ENCODE data around the gene PTPRM.

PTPRM gene

DNA sequence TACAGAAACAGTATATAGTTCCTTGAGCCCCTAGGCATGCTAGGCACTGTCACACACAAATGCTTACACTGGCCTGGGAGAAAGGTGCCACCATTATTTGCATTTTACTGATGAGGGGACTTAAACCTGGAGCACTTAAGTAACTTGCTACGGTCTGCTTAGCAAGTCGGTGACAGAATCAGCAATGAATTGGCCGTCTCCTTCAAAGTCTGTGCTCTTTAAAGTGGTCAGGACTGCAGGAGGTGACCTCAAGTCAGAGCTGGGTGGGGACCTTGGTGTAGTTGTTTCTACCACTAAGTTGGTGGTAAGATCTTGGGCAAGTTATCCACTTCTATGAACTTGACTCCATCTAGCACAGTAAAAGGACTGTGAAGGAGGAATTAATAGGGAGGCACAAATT, 34.8 kb downstream of the PTPRM start:
- no peak for DNase-seq

DNA sequence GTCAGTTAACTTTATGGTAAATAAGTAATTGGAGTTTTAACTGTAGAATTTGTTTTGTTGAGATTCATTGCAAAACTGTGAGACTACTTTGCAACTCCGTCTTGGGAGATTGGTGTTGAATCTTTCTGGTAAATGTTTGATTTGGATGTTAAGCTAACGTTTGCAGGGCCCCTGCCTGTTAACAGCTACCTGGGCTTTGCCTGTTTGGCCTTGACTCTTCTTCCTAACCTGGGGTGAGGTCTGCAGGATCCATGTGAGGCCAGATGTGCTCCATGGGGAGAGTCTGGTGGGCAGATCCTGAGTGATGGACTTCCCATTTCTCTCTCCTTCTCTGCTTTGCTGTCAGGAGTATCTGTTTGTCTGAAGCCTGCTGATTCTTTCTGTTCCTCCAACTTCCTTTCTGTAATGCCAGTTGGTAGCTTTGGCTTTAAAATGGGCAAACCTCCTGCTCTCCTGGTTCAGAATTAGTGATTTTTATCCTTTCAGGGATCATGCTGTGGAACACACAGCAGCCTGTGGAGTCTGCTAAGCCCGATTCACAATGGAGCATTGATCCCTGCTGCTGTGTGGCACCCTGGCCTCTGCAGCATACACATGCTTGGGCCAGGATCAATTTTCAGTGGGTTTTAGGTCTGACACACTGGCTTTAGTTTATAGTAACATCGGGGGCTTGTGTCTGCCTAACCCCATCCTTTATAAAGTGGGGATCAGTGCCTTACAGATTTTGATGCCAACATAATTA, 36.3 kb downstream of the PTPRM start:
- DNase-seq: no peak

DNA sequence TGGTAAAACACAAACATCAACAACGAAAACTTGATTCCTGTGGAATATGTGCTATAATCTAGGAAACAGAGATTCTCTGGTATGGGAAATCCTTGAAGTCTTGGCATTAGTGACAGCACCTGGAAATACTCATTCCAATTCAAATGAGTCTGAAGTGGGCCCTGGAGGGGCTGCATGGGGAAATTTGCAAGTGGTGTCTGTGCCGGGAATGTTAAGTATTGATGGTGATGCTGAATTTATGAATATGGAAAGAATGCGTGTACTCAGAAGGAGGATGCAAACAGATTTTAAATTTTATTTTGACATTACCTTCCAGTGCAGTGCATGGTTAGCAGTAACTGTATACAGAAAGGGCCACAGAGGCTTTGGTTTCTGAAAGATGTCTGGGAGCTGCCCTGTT, 37.2 kb downstream of the PTPRM start:
- no peak for DNase-seq

DNA sequence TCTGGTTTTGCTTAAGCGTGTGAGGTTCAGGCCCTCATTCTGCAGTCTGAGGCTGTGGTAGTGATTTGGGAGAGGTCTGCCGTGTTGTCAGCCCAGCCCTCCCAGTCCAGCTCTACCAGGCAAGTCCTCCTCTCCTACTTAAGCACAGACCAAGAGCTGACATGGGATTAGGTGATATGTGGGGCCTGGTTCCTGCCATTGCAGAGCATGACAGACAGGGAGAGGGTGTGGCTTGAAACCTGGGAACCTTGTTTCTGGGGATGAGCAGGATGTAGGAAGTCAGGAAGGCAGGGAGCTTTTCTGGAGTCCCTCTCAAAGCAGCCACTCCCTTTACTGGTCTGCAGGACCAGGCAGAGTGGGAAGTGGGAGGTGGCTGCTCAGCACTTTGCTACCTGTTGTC, 38.6 kb downstream of the PTPRM start:
- no peak for DNase-seq

DNA sequence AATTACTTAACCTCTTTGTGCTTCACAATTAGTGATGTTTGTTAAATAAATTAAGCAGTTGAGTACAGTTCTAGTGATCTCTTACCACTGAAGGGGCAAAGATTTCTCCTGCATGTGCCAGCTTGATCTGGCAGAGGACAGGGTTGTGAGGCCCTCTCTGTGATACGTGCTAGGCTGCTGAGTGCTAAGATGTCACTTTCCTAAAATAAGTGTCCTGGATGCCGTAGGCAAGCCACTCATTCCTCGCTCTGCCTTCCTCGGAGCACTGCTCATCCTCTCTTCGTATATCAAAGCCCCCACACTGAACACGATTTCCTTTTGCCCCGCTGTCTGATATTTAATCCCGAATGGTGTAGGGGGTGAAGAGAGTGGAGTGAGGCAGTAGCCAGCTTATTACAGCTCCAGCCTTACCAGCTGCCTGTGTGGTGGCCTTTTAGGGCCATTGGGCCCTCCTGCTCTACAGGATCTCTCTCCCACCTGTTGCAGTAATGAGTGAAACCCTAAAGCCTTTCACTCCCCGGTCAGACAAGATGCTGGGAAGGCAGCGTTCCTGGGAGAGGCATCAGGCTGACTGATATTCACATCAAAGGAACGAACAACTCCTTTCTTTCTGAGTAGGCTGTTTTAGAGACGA, 40.5 kb downstream of the PTPRM start:
- no peak for DNase-seq

DNA sequence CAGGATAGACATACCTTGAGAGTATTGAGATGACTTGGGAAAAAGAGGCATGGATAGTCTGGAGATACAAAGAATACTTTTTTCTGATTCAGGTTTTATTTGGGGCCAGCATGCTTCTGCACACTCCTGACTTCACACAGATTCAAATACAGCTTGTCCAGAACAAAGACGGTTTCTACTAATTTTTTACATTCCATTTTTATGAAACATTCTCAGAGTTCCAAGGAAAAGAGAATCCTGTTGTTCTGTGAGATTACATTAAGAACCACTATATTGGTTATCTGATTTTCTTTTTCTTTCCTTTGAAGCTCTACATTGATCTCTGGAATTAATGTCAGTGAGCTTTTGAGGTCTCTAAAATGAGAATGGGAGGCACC, 41.0 kb downstream of the PTPRM start:
- DNase-seq: no peak

DNA sequence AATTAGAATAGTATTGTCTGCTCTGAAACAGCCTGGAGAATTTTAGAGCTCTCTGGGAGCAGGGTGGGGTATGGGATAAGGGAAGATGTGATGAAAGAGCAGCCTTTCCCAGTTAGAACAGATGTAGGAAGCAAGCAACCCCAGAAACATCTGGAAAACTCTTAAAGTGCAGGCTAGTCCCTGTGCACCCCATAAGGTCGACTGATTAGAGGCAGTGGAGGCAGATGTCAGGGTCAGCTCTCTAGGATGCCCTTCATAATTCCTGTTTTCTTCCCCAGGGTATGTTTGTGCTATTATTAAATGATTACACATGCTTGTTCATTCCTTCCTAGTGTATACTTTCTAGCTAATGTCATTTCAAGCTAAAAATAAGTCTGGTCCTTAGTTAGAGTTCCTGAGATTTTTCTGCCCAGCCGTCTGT, 41.7 kb downstream of the PTPRM start:
- no peak for DNase-seq

DNA sequence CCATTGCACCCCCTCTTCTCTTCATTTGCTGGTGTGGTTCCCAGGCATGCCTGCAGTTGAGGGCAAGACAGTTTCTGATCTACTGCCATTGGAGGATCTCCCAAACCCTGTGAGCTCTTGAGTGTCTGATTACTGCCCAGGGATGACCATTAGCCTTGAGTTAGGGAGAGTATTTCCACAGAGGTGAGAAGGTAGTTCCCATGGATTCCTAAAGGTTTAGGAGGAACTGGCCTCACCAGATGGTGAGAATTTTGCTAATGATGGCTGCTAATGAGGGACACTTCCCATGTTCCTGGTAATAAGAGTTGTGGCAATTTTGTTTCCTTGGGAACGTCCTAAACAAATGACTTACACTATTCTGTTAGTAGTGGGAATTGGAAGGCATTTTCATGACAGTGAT, 42.5 kb downstream of the PTPRM start:
- DNase-seq: no peak

DNA sequence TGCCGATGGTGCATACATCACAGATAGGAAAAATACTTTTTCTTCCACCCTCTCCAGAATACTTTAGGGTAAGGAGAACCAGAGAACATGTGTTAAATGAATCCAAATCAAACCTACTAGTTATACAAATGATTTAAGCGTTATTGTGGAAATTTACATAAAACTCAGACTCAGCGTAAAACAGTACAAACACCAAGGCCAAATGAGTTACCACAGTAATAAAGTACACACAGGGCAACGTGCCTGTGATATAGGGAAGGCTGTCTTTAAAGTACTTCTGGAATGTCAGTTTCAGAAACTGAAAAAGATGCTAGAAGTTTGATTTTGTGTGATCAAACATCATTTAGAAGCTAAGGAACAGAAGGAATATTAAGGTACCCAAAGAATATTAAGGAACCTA, 46.9 kb downstream of the PTPRM start:
- DNase-seq: no peak

DNA sequence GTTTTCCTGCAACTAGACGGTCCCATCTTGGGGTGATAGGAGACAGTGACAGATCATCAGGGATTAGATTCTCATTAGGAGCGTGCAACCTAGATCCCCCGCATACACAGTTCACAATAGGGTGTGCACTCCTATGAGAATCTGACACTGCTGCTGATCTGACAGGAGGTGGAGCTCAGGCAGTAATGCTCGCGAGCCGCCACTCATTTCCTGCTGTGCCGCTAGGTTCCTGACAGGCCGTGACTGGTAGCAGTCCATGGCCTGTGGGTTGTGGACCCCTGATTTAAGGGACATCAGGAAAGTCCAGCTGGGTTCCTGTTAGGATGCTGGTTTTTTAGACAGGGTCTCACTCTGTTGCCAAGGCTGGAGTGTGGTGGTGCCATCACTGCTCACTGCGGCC, 48.7 kb downstream of the PTPRM start:
- no peak for DNase-seq

DNA sequence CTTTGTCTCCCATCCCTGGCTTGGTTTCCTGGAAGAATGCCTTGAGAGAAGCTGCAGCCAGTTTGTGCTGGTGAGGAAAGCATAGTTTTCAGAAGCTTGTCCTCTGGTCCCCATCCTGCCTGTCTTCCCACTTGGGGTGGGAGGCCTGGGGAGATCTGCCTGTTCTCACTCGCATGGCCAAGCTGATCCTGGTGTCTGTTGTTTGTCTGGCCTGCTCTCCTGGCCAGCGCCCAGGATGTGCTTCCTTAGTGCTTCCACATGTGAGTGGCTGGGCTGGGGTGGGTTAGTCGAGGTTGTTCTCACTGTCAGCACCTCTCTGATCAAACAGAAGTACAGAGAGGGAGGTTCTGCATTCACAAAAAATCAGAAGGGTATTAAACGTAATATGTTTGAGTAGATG, 49.5 kb downstream of the PTPRM start:
- no peak for DNase-seq

DNA sequence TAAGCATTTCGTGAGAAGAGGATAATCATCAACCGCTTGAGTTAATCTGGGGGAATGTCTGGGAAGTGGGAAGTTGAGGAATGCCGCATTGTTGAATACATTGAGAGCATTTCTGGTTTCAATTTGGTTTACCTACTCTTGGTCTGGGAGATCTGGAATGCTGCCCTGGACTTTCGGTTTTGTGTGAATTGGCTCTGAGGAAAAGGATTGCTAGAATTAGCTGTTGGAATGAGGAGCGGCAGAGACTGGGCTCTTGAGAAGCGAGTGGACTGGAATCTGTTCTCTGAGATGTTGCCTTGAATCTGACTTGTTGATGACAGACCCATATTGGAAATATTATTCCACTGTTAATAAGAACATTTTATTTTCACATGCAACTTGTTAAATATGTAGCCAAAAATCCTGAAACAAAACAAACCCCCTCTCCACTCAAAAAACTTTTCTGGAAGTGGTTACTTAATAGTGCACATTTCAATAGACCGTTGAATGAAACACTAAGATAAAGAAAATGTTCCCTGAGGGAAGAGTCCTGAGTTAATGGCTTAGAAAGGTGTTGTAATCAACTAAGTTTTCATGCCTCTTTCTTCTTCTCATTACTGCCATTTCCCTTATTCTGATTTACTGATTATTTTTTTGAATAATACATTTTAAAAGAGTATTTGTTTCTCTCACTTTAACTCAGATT, 50.8 kb downstream of the PTPRM start:
- no peak for DNase-seq

DNA sequence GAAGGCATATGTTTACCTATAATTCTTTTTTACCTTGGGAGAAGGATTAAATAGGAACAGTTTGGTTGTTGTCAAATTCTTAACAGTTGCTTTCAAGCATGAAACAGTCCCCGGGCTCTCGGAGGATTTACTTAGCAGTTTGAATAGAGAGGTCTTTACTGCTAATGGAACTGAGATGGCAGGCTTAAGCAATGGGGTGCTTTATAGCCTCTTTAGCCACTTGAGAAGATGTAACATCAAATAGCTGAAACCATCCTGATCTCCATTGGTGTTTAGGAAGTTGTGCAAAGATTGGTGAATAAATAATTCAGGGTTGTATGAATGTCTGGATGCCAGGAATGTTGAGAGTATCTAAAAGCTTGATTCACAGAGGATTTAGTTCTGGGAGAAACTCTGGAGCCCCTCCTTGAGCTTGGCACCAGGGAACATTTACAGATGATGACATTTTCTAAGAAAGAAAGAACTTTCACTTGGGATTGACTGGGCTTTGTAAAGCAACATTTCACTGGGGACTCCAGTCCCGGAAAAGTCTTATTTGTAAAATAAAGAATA, 51.9 kb downstream of the PTPRM start:
- peak; percentile 5 for DNase-seq

DNA sequence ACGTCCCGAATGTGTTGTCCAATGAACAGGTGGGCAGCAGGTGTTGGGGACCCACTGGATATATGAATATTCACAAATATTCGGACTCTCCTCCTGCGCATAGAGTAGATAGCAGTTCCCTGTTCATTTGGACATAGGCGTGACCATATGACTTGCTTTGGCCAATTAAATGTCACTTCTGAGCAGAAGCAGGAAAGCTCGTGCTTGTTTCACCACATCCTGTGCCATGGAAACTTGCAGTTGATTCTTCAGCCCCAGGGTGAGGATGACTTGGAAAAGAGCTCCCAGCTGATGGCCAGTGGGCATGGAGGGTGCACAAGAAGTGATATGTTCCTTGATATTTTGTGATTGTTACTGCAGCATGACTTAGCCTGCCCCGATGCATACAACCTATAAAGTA, 52.6 kb downstream of the PTPRM start:
- no peak for DNase-seq

DNA sequence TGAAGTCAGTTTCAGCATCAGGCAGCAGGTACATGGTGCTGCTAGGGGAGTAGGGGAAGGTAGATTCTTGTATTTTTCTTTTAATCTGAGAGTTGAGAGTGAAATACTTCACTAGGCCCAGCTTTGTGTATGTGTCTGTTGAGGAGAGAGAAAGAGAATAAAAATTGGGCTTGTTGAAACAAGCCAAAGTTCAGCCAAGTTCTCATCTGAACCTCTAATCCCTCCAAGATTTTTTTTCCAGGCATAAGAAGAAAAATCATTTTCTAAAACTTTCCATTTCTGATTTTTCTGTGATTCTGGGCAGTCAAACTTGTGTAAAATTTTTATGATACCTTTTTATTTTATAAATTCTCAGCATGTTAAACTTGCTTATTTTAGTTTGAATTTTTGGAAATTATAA, 55.6 kb downstream of the PTPRM start:
- DNase-seq: no peak

DNA sequence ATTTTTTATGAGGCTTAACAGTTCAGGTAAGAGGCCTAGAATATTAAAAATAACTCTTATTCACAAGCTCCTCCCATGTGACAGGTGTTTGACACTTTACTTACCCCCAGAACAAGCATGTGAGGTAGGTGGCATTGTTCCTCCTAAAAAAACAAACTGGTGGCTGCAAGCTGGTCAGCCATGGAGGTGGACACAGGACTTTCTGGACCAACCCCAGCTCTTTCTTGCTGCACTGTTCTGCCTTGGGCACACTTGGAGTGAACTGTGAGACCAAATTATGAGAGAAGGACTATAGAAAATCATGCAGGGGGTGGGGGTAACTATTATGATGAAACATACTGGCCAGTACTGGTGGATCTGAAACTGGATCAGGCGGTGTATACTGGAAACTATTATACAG, 56.6 kb downstream of the PTPRM start:
- no peak for DNase-seq

DNA sequence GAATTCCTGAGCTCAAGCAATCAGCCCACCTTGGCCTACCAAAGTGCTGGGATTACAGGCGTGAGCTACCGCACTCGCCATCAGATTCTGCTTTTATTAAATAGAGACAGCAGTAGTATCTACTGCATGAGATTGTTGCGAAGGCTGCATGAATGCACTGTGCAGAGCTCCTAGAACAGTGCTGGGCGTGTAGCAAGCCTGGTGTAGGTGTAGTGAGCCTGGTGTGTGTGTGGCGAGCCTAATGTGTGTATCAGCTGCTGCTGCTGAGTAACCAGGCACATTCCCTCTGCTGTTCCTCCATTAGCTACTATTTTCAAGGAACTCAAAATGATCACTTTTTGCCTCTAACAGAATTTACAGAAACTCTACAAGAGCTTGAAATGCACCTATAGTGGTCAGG, 57.6 kb downstream of the PTPRM start:
- no peak for DNase-seq

DNA sequence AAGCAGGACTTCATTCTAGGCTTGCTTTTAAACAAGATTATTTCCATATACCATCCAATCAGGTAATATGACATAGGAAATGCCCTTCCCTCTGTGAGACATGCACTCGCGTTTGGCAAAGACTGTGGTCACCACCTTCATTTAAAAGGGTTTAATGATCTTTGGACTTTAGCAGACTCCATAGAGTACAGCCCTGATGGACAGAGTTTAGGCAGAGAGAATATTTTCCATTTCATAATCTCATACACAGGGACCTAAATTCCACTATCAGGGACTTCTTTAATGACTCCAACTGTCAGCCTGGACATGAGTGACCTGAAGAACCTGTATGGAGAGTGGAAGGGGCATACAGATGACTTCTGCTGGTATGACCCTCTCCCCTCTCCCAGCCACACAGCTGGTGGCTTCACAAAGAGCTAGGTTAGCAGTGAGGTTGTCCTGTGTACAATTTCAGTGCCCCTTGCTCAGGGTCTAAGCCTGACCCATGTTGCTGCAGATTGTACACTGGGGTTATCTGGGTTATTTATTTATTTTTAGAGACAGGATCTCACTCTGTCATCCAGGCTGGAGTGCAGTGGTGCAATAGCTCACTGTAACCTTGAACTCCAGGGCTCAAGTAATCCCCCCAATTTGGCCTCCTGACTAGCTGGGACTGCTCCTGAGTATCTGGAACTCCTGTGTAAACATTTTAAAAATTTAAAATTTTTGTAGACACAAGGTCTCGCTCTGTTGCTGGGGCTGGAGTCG, 59.2 kb downstream of the PTPRM start:
- DNase-seq: no peak

DNA sequence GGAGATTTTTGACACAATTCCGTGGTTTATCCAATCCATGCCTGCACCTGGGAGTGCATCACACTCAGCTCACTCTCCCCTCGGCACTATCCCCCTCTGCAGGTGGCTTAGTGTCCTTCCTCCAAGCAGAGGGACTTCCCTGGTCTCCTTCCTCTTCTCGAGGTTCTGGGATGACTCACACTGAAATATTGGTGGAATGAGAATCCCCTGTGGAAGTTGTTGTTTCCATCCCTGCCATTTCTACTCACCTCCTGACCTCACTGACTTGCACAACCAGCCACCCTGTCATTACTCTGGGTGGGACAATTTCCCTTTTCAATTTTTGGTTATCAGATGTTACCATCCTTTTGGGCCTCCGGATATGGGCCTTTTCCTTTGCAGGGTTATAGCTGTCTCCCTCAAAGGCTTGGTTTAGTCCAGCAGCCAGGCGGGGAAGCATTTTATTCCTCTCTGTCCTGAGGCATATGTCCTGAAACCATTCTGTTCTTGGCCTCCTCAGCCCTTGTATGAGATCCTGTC, 59.9 kb downstream of the PTPRM start:
- DNase-seq: no peak

DNA sequence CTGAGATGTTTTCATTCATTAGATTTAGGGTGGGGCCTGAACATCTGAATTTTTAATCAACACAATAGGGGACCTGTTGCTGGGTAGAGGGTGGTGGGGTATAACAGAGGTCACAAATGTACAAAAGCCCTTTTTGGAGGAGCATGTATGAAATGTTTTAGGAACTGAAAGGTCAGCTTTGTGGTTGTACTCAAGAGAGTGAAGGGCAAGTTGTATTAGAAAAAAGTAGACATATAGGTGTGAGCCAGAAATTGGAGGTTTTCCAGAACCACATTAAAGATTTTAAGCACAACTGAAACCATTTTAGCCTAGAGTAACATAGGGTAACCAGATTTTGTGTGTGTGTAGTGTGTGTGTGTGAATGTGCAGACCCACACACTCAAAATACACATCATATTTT, 62.3 kb downstream of the PTPRM start:
- no peak for DNase-seq

DNA sequence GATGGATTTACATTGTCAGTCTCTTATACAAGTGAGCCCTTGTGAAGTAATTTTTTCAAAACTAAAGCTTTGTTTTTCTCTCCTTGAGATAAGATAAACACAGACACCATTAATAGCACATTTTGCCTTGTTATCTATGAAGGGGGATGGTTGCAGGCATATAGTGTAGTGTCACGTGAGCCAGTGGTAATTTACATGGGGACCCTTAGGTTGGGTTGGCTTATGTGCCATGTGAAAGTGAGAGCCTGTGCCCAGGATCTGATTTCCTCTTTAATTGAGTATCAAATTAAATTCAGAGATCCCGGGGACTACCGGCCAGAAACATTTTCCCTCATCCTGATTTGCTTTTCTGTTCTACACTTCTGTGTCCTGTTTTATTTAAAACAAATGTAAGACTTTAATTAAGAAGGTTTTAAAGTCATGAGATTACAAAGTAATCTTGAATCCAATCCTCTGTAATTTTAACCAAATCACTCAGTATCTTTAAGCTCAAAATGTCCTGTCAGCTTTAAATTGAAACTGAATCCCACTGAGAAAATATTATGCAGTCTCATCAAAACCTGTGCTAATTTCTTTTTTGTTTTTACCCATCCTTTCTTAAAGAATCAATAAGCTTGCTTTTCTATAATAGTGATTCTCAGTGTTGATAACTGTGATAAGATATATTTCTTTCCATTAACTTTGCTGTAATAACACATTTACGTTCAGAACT, 63.8 kb downstream of the PTPRM start:
- no peak for DNase-seq
